ENCODE data around the gene CEP41. TPM values are rescaled to one million over a fixed set of nuclear protein-coding genes. Genes with fewer than 3 reads are reported as not detected.

CEP41 gene
- total and polyA plus RNA-seq, 2 experiments from 2014 or later, result 17.4 to 25.0 TPM

- TF ChIP-seq POLR2AphosphoS5 (IDR thresholded peaks at IDR 0.05; ENCODE audit: low read depth), result no peak
- TF ChIP-seq JUNB (IDR thresholded peaks at IDR 0.05; ENCODE audit: unreplicated experiment), result no peak
- TF ChIP-seq, protein P1, sequence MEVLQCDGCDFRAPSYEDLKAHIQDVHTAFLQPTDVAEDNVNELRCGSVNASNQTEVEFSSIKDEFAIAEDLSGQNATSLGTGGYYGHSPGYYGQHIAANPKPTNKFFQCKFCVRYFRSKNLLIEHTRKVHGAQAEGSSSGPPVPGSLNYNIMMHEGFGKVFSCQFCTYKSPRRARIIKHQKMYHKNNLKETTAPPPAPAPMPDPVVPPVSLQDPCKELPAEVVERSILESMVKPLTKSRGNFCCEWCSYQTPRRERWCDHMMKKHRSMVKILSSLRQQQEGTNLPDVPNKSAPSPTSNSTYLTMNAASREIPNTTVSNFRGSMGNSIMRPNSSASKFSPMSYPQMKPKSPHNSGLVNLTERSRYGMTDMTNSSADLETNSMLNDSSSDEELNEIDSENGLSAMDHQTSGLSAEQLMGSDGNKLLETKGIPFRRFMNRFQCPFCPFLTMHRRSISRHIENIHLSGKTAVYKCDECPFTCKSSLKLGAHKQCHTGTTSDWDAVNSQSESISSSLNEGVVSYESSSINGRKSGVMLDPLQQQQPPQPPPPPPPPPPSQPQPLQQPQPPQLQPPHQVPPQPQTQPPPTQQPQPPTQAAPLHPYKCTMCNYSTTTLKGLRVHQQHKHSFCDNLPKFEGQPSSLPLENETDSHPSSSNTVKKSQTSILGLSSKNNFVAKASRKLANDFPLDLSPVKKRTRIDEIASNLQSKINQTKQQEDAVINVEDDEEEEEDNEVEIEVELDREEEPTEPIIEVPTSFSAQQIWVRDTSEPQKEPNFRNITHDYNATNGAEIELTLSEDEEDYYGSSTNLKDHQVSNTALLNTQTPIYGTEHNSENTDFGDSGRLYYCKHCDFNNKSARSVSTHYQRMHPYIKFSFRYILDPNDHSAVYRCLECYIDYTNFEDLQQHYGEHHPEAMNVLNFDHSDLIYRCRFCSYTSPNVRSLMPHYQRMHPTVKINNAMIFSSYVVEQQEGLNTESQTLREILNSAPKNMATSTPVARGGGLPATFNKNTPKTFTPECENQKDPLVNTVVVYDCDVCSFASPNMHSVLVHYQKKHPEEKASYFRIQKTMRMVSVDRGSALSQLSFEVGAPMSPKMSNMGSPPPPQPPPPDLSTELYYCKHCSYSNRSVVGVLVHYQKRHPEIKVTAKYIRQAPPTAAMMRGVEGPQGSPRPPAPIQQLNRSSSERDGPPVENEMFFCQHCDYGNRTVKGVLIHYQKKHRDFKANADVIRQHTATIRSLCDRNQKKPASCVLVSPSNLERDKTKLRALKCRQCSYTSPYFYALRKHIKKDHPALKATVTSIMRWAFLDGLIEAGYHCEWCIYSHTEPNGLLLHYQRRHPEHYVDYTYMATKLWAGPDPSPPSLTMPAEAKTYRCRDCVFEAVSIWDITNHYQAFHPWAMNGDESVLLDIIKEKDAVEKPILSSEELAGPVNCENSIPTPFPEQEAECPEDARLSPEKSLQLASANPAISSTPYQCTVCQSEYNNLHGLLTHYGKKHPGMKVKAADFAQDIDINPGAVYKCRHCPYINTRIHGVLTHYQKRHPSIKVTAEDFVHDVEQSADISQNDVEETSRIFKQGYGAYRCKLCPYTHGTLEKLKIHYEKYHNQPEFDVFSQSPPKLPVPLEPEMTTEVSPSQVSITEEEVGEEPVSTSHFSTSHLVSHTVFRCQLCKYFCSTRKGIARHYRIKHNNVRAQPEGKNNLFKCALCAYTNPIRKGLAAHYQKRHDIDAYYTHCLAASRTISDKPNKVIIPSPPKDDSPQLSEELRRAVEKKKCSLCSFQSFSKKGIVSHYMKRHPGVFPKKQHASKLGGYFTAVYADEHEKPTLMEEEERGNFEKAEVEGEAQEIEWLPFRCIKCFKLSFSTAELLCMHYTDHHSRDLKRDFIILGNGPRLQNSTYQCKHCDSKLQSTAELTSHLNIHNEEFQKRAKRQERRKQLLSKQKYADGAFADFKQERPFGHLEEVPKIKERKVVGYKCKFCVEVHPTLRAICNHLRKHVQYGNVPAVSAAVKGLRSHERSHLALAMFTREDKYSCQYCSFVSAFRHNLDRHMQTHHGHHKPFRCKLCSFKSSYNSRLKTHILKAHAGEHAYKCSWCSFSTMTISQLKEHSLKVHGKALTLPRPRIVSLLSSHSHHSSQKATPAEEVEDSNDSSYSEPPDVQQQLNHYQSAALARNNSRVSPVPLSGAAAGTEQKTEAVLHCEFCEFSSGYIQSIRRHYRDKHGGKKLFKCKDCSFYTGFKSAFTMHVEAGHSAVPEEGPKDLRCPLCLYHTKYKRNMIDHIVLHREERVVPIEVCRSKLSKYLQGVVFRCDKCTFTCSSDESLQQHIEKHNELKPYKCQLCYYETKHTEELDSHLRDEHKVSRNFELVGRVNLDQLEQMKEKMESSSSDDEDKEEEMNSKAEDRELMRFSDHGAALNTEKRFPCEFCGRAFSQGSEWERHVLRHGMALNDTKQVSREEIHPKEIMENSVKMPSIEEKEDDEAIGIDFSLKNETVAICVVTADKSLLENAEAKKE (CRISPR knock-in tag; IDR thresholded peaks at IDR 0.05), result no peak
- TF ChIP-seq EZH2phosphoT487 (IDR thresholded peaks at IDR 0.05; ENCODE audit: unreplicated experiment), result no peak
- no peak for TF ChIP-seq CREB1 (CRISPR knock-in tag; IDR thresholded peaks at IDR 0.05; ENCODE audit: low read depth)
Observed at GRCh38 chr7:130386876-130387275, 53.9 kb downstream of the CEP41 start (continued).

DNA sequence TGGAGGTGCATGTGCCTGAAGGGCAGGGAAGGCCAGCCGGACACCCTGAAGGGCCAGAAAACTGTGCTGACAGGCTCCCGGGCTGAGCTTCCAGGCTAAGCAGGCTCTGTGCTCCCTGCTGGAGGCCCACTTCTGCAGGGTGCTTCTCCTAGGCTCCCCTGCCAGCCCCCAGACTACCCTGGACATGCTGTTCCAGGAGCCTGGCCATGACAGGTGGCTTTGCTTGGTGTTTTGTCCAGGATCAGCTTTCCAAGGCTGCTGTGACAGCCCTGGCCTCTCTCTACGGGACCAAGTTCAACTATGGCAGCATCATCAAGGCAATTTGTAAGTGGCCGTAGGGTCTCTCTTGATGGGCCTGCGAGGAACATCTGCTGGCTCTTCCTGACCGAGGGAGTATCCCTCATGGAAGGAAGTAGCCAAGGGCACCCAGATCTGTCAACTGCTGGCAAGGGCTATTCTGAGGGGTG, 55.2 kb downstream of the CEP41 start:
- H3K4me1 Mint-ChIP-seq, result peaks cover under 1% of the 10 kb centered on the region; the same call in 2 of the 3 replicates
- H3K4me3 Mint-ChIP-seq, result no peak overlapping the region
- no peaks in the 10 kb centered on the region for H3K36me3 ChIP-seq (ENCODE audit: insufficient read depth)
- H3K27me3 ChIP-seq (ENCODE audit: insufficient read depth), result no peaks in the 10 kb centered on the region
- ATAC-seq, result no peak
- peaks cover 6% of the 10 kb centered on the region; the same call in 1 of the 2 replicates for H3K9me2 ChIP-seq (ENCODE audit: insufficient read depth)
- peaks cover 4% of the 10 kb centered on the region for H3K9me3 Mint-ChIP-seq
- no peaks in the 10 kb centered on the region for H4K20me1 ChIP-seq (replicated peaks; ENCODE audit: insufficient read depth)
- no peak overlapping the region for H3K4me3 ChIP-seq
- no peak overlapping the region for H2AFZ ChIP-seq
- H3K4me2 ChIP-seq, result no peak overlapping the region
- H3K27ac ChIP-seq (ENCODE audit: low read depth), result no peak overlapping the region
- H3K27ac Mint-ChIP-seq, result no peak overlapping the region
- H3K27me3 Mint-ChIP-seq (ENCODE audit: insufficient read depth, low read depth, poor library complexity), result peaks cover 4% of the 10 kb centered on the region
- H3K36me3 Mint-ChIP-seq (ENCODE audit: low read depth), result peaks cover 3% of the 10 kb centered on the region; the same call in 2 of the 3 replicates
- no peak for DNase-seq (ENCODE audit: low spot score)
- no peaks in the 10 kb centered on the region for H3K4me1 ChIP-seq (ENCODE audit: insufficient read depth)
- no peaks in the 10 kb centered on the region for H3K79me2 ChIP-seq (replicated peaks; ENCODE audit: insufficient read depth)
- no peaks in the 10 kb centered on the region for H3F3A ChIP-seq (replicated peaks; ENCODE audit: low read depth)
- TF ChIP-seq EZH2phosphoT487 (IDR thresholded peaks at IDR 0.05; ENCODE audit: unreplicated experiment) (no peak), STAT1 (IDR thresholded peaks at IDR 0.05; ENCODE audit: unreplicated experiment) (no peak), POLR2AphosphoS5 (IDR thresholded peaks at IDR 0.05; ENCODE audit: low read depth) (no peak), CREB1 (CRISPR knock-in tag; IDR thresholded peaks at IDR 0.05; ENCODE audit: low read depth) (no peak), EZH2 (IDR thresholded peaks at IDR 0.05; ENCODE audit: low read depth, unreplicated experiment) (no peak), ZNF331 (CRISPR knock-in tag; IDR thresholded peaks at IDR 0.05; ENCODE audit: low read depth) (no peak), ZNF114 (CRISPR knock-in tag; IDR thresholded peaks at IDR 0.05) (no peak)
- TF ChIP-seq, protein P2, sequence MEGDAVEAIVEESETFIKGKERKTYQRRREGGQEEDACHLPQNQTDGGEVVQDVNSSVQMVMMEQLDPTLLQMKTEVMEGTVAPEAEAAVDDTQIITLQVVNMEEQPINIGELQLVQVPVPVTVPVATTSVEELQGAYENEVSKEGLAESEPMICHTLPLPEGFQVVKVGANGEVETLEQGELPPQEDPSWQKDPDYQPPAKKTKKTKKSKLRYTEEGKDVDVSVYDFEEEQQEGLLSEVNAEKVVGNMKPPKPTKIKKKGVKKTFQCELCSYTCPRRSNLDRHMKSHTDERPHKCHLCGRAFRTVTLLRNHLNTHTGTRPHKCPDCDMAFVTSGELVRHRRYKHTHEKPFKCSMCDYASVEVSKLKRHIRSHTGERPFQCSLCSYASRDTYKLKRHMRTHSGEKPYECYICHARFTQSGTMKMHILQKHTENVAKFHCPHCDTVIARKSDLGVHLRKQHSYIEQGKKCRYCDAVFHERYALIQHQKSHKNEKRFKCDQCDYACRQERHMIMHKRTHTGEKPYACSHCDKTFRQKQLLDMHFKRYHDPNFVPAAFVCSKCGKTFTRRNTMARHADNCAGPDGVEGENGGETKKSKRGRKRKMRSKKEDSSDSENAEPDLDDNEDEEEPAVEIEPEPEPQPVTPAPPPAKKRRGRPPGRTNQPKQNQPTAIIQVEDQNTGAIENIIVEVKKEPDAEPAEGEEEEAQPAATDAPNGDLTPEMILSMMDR (conservative IDR thresholded peaks at IDR 0.05; ENCODE audit: low read depth in 2 of 2), result no peak
- TF ChIP-seq, protein P3, sequence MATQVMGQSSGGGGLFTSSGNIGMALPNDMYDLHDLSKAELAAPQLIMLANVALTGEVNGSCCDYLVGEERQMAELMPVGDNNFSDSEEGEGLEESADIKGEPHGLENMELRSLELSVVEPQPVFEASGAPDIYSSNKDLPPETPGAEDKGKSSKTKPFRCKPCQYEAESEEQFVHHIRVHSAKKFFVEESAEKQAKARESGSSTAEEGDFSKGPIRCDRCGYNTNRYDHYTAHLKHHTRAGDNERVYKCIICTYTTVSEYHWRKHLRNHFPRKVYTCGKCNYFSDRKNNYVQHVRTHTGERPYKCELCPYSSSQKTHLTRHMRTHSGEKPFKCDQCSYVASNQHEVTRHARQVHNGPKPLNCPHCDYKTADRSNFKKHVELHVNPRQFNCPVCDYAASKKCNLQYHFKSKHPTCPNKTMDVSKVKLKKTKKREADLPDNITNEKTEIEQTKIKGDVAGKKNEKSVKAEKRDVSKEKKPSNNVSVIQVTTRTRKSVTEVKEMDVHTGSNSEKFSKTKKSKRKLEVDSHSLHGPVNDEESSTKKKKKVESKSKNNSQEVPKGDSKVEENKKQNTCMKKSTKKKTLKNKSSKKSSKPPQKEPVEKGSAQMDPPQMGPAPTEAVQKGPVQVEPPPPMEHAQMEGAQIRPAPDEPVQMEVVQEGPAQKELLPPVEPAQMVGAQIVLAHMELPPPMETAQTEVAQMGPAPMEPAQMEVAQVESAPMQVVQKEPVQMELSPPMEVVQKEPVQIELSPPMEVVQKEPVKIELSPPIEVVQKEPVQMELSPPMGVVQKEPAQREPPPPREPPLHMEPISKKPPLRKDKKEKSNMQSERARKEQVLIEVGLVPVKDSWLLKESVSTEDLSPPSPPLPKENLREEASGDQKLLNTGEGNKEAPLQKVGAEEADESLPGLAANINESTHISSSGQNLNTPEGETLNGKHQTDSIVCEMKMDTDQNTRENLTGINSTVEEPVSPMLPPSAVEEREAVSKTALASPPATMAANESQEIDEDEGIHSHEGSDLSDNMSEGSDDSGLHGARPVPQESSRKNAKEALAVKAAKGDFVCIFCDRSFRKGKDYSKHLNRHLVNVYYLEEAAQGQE (IDR thresholded peaks at IDR 0.05; ENCODE audit: unreplicated experiment), result no peak

Measured in GM23338 (cell line).